ENCODE measurements around the gene ABCA6. TPM values are rescaled to one million over a fixed set of nuclear protein-coding genes. Genes with fewer than 3 reads are reported as not detected.

Gene ABCA6
- total and polyA plus RNA-seq, 2 of the 13 experiments (the other 11 are each of a cell fraction or from before 2014, with no cell fraction given) = 0.05 to 0.11 TPM

GRCh38 chr17:69105907-69106730, 35.6 kb downstream of the ABCA6 start (continued):
- no peak for TF ChIP-seq PRDM10 (CRISPR knock-in tag; IDR thresholded peaks at IDR 0.05; ENCODE audit: low read depth)
- TF ChIP-seq EHMT2 (IDR thresholded peaks at IDR 0.05; ENCODE audit: borderline replicate concordance, low read depth, low read length) = no peak
- no peak for TF ChIP-seq STAT6 (CRISPR knock-in tag; IDR thresholded peaks at IDR 0.05; ENCODE audit: borderline replicate concordance)
- TF ChIP-seq TAF15 (IDR thresholded peaks at IDR 0.05; ENCODE audit: low read depth, low read length, poor library complexity, severe bottlenecking) = no peak
- no peak for TF ChIP-seq ZNF30 (CRISPR knock-in tag; IDR thresholded peaks at IDR 0.05)
- no peak for TF ChIP-seq HNRNPUL1 (IDR thresholded peaks at IDR 0.05; ENCODE audit: low read depth, low read length)
- no peak for TF ChIP-seq SP5 (CRISPR knock-in tag; IDR thresholded peaks at IDR 0.05; ENCODE audit: borderline replicate concordance, low read depth)
- TF ChIP-seq ZNF207 (IDR thresholded peaks at IDR 0.05; ENCODE audit: borderline replicate concordance) = no peak
- no peak for TF ChIP-seq ZBTB7A (CRISPR knock-in tag; IDR thresholded peaks at IDR 0.05)
- TF ChIP-seq PRMT3 (CRISPR knock-in tag; IDR thresholded peaks at IDR 0.05; ENCODE audit: borderline replicate concordance, low read depth) = no peak
- no peak for TF ChIP-seq DDIT3 (CRISPR knock-in tag; IDR thresholded peaks at IDR 0.05)
- no peak for TF ChIP-seq DNMT1 (CRISPR knock-in tag; IDR thresholded peaks at IDR 0.05)
- no peak for TF ChIP-seq ZNF484 (CRISPR knock-in tag; IDR thresholded peaks at IDR 0.05; ENCODE audit: borderline replicate concordance, low read depth)

Measured in HepG2 (cell line).